ENCODE measurements around the gene HCFC1.
A peak's percentile ranks its signal among the peaks of the same experiment; 100 is the strongest.

HCFC1 gene

GRCh38 chrX:153956044-153956907 lies 15.3 kb downstream of the HCFC1 start:
- DNase-seq: no peak

GRCh38 chrX:153955228-153955732 lies 16.3 kb downstream of the HCFC1 start:
- DNase-seq: no peak

- DNase-seq: no peak
Observed at GRCh38 chrX:153954558-153955227, 16.9 kb downstream of the HCFC1 start.

- no peak for DNase-seq
Observed at GRCh38 chrX:153953892-153954557, 17.6 kb downstream of the HCFC1 start.

- peak; percentile 65 for DNase-seq
Observed at GRCh38 chrX:153953342-153953830, 18.2 kb downstream of the HCFC1 start.

- DNase-seq: no peak
Observed at GRCh38 chrX:153952373-153953026, 19.1 kb downstream of the HCFC1 start.

GRCh38 chrX:153951683-153952372 lies 19.8 kb downstream of the HCFC1 start:
- no peak for DNase-seq

- no peak for DNase-seq
Observed at GRCh38 chrX:153950127-153950526, 21.5 kb downstream of the HCFC1 start.

GRCh38 chrX:153948847-153949805 lies 22.5 kb downstream of the HCFC1 start:
- no peak for DNase-seq

- DNase-seq: no peak
Observed at GRCh38 chrX:153948002-153948466, 23.6 kb downstream of the HCFC1 start.

- DNase-seq: peak; percentile 64
Observed at GRCh38 chrX:153947009-153947769, 24.4 kb downstream of the HCFC1 start.

- DNase-seq: no peak
Observed at GRCh38 chrX:153945956-153946943, 25.4 kb downstream of the HCFC1 start.

- no peak for DNase-seq
Observed at GRCh38 chrX:153944800-153945150, 26.8 kb downstream of the HCFC1 start.

GRCh38 chrX:153944140-153944799 lies 27.3 kb downstream of the HCFC1 start, which contains the start of gene RENBP:
Gene RENBP (minus strand): TSS chrX:153944643. CDS start chrX:153944610, 33 bp downstream.
- no peak for DNase-seq

- DNase-seq: no peak
Observed at GRCh38 chrX:153941336-153942252, 30.0 kb downstream of the HCFC1 start.

- DNase-seq: no peak
Observed at GRCh38 chrX:153939573-153939972, 32.0 kb downstream of the HCFC1 start.

GRCh38 chrX:153938226-153938786 lies 33.3 kb downstream of the HCFC1 start:
- DNase-seq: no peak

All from DMS 273 treated with DMSO at 0.1 percent for 48 hours (cell line).